T-helper 22 cell (primary cell): ENCODE data around the gene FBXO36.
"Not testable (repeated sequence)": the region's sequence is repeated elsewhere in the genome, so short reads cannot be mapped to it uniquely, and the experiment has no call there.

ENCODE experiments used
- DNase-seq: peaks from one replicate; pipeline ENCODE4 v3.0.0-alpha.2; 2020; ENCODE audit warnings: low read depth

Gene FBXO36, protein sequence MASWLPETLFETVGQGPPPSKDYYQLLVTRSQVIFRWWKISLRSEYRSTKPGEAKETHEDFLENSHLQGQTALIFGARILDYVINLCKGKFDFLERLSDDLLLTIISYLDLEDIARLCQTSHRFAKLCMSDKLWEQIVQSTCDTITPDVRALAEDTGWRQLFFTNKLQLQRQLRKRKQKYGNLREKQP

DNA sequence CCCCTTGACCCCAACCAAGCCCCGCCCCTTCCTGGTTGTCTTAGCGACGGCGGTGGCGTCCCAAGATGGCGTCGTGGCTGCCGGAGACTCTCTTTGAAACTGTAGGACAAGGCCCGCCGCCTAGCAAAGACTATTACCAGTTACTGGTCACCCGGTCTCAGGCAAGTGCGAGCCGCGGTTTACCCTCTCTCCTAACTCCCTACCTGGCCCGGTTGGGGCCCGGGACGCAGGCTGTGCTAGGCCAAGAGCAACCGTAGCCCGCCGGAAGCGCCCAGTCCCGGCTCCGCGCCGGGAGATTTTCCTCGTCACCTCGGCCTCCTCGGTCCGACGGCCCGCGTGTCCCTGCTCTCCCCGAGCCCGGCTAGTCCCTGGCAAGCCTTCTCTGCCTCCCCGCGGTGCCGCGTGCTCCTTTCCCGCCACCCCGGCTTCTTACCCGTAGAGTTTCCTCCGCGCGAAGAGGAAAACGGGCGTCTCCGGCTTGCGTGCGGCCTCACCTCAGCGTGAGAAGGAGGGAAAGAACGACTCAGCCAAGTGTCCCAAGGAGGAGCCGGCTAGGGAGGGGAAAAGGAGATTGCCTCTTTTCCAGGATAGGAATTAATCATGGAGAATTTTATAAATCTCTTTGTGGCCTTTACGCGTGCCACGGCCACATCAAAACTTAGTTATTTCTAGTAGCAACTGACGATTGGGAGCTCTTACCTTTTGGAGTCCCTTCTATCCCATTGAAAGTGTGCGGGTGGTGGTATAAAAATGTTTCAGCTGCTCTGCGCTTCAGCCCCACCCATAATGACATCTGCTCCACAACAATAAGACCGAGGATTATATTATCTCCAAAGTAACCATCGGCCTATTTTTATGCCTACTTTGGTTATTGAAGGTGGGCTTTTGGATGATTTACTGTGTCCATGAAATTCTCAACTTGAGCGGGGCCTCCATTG lies at the start of gene FBXO36:
FBXO36 (plus strand) TSS at position 55 of the 938 bp plus-strand sequence; CDS start at position 66, 11 bp downstream.
- peak; percentile 76 for DNase-seq

DNA sequence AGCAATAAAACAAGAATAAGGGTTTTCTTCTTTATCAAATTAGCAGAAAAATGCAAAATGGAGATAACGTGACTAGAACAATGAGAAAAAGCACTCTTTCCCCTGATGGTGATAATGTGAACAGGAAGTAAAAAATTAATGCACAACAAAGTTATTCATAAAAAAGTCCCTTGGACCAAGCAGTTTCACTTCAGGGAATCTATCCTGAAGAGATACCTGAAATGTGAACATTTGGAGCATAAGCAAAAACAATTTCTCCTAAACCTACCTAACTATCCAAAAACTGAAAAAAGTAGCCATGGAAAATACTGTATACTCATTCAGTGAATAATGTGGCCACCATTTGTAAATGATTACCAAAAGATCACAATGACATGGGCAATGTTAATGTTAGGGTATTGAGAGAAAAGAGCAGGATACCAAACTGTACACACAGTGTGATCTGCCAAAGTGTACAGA lies 49.2 kb upstream of the FBXO36 start:
- no peak for DNase-seq

DNA sequence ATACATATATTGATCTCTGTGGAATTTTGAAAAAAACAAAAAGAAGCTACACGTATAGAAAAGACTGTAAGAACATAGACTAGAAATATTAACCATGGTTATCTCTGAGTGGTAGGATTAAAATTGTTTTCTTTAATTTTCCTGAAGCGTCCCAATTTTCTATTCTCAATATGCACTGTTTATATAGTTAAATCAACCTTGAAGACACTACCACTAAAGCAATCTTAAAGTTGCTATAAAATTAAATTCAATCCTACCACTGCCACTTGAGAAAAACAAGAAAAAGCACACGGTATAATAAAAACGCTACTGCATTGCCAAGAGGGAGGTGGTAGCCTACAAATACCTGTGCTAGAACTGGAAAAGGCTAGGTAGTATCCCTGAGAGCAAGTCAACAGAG lies 47.7 kb upstream of the FBXO36 start:
- no peak for DNase-seq

DNA sequence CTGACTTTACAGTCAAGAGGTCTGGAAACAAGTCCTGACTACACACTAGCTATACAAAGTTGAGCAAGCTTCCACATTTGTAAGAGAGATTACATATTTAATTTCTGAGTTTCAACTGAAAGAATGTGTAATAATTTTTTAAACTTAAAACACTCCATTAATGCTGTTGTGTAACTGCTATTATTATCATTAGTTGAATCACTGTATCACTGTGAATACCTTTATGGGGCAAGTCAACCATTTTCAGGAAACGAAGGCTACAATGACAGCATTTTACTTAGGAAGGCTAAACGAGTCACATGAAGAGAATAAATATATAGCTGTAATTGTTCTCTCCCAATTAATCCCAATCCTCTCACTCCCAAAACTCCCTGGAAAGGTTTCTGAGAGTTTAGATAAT lies 46.8 kb upstream of the FBXO36 start:
- DNase-seq, result no peak

DNA sequence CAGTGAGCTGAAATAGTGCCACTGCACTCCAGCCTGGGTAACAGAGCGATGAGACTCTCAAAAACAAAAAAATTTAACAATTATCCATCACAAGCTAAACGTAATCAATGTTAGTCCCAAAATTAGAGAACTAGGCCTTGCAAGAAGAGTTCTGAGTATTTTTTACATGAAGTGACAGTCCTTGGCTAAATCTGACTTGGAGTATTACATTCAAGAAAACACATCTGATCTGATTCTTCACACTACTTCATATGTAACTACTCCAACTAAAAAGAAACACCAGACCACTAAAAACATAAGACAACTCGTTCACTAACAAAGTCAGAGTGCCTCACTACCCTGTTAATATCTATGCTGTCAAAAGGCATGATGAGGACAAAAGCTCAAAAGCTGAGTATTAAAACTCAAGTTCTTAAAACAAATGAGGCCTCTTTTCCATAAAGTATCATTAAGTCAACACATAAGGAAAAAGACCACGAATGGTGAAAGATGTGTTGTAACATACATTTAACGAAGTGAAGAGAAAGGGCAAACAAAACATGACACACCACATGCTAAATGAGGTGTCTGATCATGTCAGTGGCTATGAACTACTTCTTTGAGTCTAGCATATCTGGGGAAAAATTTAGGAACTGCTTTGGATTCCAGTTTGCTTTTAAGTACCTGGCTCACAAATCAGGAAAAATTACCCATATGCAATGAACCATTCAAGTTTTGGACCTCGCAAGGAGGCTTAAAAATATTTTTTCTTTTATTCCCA lies 42.9 kb upstream of the FBXO36 start:
- DNase-seq, result no peak

DNA sequence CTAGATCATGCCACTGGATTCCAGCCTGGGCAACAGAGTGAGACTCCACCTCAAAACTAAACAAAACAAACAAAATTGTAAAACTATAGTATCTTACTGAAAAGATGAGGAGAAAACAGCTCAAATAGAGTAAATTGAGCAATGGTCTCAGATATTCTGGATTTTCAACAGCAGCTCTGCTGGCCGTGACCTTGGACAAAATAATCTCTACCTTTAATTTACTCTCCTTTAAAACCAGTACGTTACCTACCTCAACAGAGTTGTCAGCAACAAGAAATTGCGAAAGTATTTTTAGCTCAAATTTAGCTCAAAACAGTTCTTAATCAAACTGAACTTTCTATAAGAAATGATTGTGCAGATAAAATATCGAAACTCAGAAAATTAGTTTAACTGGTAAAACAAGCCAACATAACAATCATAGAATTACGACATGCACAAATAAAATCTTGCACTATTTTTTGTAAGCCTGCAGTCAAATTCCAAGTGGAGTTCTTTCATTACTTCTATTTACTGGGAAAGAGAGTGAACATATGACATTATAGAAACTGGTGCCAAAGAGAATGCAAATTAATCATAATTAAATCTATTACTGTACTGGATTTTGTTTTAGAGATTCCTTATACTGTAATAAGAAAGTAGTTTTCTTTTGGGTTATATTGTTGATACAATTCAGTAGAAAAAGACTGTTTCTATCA lies 41.3 kb upstream of the FBXO36 start:
- no peak for DNase-seq

DNA sequence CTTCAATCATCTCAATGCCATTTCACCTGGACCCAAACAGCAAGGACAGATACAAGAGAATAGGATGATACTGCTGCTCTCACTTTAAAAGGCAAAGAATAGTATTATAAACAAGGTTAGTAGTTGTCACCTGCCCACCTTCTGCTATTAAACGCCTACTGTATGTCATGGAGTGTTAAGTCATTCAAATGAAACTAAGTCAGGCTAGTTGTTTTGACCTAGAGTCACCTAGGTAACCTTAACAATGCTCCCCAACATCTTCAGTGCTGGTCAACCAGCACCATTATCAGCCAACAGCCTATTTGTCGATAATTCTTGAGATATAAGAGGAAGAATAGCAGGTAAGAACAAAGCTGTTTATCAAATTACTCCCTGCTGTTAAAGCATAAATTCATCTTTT lies 39.7 kb upstream of the FBXO36 start:
- no peak for DNase-seq

DNA sequence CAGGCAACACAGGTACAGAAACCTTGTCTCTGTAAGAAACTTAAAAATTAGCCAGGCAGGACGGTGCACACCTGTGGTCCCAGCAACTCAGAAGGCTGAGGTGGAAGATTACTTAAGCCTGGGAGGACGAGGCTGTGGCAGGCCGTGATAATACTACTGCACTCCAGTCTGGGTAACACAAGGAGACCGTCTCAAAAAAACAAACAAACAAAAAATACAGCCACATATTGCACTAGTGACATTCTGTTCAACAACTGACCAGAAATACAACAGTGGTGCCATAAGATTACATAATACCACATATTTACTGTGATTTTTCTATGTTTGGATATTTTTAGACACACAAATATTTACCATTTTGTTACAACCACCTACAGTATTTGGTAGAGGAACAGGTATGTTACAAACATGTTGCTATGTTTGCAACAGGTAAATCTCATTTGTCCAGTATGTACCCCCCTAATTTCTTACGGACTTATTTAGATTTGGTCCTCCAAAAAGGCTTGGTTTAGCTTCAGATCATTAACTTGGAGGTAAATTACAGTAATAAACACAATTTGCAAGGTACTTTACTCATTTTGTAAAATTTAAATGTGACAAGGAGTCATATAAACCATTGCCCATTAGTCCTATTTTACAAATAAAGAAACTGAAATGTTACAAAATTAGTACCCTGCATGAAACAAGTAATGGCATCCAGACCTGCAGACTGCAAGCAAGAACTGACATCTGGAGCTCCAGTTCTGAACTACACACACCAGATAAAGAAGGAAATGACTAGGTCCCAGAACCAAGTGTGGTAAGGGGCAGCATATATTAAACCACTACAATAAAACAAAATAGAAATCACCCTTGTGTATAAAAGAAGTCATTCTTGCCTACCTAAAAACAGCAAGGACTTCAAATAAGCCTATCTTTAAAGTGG lies 37.3 kb upstream of the FBXO36 start:
- DNase-seq, result no peak

DNA sequence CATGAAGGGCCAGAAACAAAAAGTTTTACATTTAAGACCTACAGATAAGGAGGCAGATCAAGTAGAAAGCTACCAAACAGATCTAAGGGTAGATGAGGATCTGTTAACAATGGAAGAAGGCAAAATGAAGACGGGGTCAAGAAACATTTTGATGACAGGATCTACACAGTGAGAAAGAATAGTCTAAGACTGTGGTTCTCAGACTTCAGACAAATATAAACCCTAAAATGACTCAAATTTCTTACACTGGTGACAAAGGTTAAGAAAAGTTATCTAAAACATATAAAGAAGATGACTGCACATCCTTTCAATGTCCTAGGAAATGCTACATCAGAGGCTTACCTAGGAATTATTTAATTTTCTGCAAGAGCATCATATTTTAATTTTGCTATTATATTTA lies 34.9 kb upstream of the FBXO36 start:
- DNase-seq, result no peak

DNA sequence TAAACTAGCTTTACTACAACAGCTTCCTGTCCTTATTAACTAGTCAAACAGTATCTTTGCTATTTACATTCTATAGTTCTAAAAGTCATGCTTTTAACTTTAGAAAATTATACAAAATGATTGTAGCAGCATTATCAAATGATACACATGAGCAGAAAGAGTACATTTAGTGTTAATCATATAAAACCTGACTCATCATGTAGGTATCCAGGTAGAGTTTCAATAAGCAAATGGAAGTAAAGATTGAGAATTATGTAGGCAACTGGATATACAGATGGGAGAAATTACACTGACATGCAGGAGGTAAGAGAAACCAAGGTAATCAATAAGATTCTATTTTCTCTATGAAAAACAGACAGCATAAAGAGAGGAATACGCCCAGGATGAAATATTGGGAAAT lies 34.3 kb upstream of the FBXO36 start:
- DNase-seq, result no peak

DNA sequence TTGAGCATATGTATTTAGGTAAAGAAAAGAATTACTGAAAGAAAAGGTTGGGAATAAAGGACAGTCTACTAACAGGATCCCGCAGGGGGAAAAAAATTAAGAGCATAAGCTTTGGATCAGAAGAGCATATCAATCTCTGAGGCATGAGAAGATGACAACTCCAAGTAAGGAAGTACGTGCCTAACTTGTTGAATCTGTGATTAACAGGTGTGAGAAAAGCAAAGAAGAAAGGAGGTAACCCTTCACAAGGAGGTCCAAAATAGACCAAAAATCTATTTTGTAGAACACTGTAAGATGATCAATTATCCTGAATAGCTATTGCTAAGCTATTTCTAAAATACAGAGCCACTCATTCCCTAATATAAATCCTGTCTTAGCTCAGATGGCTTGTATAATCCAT lies 33.3 kb upstream of the FBXO36 start:
- DNase-seq, result no peak

DNA sequence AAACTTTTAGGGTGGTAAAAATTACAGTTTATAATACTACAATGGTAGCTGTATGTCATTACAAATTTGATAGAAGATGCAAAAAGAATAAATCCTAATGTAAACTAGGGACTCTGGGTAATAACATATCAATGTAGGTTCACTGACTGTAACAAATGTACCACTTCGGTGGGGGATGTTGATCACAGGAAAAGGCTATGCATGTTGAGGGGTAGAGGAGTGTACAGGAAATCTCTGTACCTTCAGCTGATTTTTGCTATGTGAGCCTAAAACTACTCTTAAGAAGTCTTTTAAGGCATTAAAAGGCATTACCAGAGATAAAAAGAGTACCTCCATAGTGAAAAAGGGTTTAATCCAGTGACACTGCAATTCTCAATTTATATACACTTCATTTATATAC lies 25.4 kb upstream of the FBXO36 start:
- DNase-seq, result no peak

DNA sequence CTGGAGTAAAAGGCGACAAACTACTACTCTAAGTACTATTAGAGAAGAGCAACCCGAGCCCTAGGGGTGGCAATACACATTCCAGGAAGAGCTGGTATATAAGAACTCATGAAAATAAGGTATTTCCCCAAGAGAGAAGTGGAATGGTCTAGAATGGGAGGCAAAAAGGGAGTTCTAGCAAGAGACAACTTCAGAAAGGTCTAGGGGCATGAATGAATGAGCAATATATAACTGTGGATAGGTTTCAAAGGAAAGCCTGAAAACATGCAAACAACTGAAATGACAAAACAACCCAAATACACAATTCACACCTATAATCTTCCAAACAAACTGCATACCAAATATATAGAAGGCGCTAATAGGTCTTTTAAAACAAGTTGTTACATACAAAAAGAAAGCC lies 22.7 kb upstream of the FBXO36 start:
- no peak for DNase-seq

DNA sequence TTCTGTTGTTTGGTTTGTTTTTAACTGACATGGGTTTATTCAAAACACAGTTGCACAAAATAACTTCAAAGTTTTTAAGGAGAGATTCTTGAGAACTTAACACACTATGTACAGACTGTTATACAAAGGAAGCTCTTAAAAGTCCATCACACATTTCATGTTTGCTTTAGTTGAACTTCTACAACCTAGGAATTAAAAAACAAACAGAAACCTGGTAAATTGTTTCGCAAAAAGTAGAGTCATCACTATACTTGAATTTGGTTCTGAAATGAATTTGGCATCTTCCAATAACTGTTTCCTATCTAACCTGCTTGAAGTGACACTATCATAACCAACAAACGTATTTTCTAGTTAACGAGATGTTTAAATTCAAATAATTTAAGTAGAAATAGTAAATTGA lies 22.3 kb upstream of the FBXO36 start:
- DNase-seq, result no peak

DNA sequence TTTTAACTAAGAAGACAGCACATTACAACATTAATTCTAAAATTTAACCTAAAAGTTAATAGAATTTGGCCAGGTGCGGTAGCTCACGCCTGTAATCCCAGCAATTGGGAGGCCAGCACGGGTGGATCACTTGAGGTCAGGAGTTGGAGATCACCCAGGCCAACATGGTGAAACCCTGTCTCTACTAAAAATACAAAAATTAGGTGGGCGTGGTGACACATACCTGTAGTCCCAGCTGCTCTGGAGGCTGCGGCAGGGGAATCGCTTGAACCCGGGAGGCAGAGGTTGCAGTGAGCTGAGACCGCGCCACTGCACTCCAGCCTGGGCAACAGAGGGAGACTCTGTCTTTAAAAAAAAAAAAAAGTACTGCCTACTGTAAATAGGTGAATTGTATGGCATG lies 21.8 kb upstream of the FBXO36 start:
- DNase-seq, result not testable (repeated sequence)

DNA sequence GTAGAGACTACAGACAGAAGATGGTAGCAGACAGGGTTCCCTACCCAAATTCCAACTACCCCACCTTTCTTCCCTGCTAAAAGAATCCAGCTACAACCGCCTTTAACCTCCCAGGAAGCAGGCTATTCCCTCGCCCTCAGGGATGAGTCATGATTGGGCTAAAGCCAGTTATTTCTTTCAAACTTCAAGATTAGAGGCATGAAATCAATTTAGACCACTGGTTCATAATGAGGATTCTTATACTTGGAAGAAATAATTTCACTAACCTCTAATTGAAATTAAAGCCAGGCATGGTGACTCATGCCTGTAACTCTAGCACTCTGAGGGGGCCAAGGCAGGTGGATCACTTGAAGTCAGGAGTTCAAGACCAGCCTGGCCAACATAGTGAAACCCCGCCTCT lies 20.5 kb upstream of the FBXO36 start:
- no peak for DNase-seq

DNA sequence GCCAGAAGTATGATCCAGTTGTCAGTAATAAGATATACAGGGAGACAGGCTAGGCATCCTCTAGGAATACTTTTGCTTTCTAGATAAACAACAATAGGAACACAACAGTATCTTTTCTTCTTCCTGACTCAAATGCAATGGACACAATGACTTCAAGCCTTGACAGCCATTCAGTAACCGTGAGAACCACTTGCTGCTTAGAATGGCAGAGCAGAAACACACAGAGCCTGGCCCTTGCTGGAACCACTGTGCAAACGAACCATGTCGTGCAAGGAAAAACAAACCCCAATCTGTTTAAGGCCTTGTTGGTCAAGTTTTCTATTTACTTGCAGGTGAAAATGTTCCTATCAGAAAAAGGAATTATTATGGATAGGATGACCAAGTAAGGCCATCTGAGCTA lies 19.3 kb upstream of the FBXO36 start:
- DNase-seq, result no peak

DNA sequence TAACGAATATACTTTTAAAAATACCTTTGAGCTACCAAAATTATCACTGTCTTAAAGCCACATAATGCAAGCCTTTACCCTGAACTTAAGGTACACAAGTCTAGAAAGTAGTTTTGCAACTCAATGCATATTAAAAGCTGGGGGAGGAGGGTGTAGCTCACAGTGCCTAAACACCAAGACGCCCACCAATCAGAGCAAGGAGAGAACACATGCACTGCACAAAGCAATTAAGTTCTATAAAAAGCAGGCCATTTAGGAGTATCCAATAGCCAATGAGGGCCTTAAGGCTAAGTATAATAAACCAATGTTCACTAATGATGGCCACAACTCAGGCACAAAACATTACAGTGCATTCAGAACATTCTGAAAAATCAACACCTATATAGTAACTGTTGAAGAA lies 16.7 kb upstream of the FBXO36 start:
- DNase-seq, result no peak

DNA sequence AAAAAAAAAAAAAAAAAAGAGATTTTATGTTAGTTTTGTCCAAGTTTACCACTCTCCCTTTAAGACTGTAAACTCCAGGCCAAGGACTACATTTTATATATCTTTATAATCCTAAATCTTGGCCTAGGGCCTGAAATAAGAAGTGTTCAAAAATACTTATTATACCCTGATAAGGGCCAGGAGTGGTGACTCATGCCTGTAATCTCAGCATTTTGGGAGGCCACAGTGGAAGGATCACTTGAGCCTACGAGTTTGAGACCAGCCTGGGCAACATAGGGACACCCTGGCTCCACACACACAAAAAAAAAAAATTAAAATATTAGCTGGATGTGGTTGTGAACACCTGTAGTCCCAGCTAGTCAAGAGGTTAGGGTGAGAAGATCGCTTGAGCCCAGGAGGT lies 13.2 kb upstream of the FBXO36 start:
- no peak for DNase-seq

DNA sequence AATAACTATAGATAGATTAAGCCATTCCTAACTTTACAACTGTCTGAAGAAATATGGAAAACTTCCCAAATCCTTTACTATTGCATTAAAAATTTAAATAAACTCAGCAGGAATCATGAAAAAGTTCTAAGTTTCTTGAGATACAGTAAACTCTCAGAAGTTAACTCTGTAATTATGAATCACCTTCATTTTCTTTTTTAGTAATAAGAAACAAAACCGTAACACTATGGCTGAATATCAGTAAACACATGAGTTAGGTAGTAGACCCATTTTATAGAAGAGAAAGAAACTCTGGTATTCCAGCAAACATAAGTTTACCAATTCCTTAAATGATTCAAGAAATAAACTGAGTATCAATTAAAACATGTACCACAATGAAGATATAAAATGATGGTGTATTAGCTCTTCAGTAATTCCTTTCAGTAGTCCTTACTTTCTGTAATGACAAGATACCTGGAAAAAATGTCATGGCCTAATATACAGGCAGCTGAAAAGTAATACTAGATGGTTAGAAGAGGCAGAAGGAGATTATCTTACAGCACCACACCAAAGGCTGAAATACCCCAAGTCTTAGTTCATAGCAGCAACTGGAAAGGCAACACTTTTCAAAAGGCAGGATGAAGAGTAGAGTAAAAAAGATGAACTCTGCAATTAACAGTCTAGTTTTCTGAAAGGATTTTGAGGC lies 12.0 kb upstream of the FBXO36 start:
- DNase-seq, result no peak
